Measurements from ENCODE around the gene PTPN14. TPM values are rescaled to one million over a fixed set of nuclear protein-coding genes. Genes with fewer than 3 reads are reported as not detected.

The PTPN14 gene
- polyA plus RNA-seq, 1 donor from 2014 or later, result 0.07 TPM

GRCh38 chr1:214441119-214441518 lies 110.3 kb downstream of the PTPN14 start:
- Histone ChIP-seq H3K9me3 (ENCODE audit: low read length) (no peaks in the 10 kb centered on the region), H3K4me2 (ENCODE audit: low read length) (no peak overlapping the region), H3K4me3 (ENCODE audit: low read length) (no peak overlapping the region), H3K27ac (ENCODE audit: low read length) (no peak overlapping the region), H3K79me2 (replicated peaks; ENCODE audit: insufficient read depth, low read length) (no peaks in the 10 kb centered on the region), H4K20me1 (ENCODE audit: insufficient read depth) (no peaks in the 10 kb centered on the region), H3K27me3 (ENCODE audit: insufficient read depth, low read depth, low read length) (no peaks in the 10 kb centered on the region), H3K36me3 (ENCODE audit: insufficient read depth, low read length) (no peaks in the 10 kb centered on the region), H3K9me2 (ENCODE audit: insufficient read depth, low read length) (no peaks in the 10 kb centered on the region), H3K9ac (ENCODE audit: low read length) (no peak overlapping the region), H2AFZ (ENCODE audit: low read depth, low read length) (no peak overlapping the region), H3F3A (ENCODE audit: insufficient read depth, low read length, poor library complexity, severe bottlenecking) (no peaks in the 10 kb centered on the region)
- no peak for TF ChIP-seq CTCF (IDR thresholded peaks at IDR 0.05; ENCODE audit: poor library complexity, severe bottlenecking)
- TF ChIP-seq TAF1 (IDR thresholded peaks at IDR 0.05; ENCODE audit: low read depth), result no peak
- no peak for TF ChIP-seq REST (IDR thresholded peaks at IDR 0.05; ENCODE audit: borderline replicate concordance)
- no peak for TF ChIP-seq RAD21 (conservative IDR thresholded peaks at IDR 0.05)
- no peak for TF ChIP-seq EP300 (conservative IDR thresholded peaks at IDR 0.05; ENCODE audit: poor library complexity, severe bottlenecking)
- no peak for TF ChIP-seq EZH2 (IDR thresholded peaks at IDR 0.05; ENCODE audit: borderline replicate concordance, insufficient read depth, low read length, poor library complexity, severe bottlenecking)
- no peak for TF ChIP-seq POLR2AphosphoS5 (IDR thresholded peaks at IDR 0.05)
- no peak for TF ChIP-seq SMC3 (conservative IDR thresholded peaks at IDR 0.05; ENCODE audit: poor library complexity)
- no peak for TF ChIP-seq MXI1 (conservative IDR thresholded peaks at IDR 0.05; ENCODE audit: poor library complexity, severe bottlenecking)

GRCh38 chr1:214440219-214440965 lies 111.0 kb downstream of the PTPN14 start:
- H3K79me2 ChIP-seq (replicated peaks; ENCODE audit: insufficient read depth, low read length), result no peaks in the 10 kb centered on the region
- no peaks in the 10 kb centered on the region for H3F3A ChIP-seq (ENCODE audit: insufficient read depth, low read length, poor library complexity, severe bottlenecking)
- no peak overlapping the region for H3K27ac ChIP-seq (ENCODE audit: low read length)
- TF ChIP-seq REST (IDR thresholded peaks at IDR 0.05; ENCODE audit: borderline replicate concordance), result no peak
- no peak for TF ChIP-seq SMC3 (conservative IDR thresholded peaks at IDR 0.05; ENCODE audit: poor library complexity)
- TF ChIP-seq RAD21 (conservative IDR thresholded peaks at IDR 0.05), result no peak
- no peaks in the 10 kb centered on the region for H3K36me3 ChIP-seq (ENCODE audit: insufficient read depth, low read length)
- H3K9me2 ChIP-seq (ENCODE audit: insufficient read depth, low read length), result no peaks in the 10 kb centered on the region
- no peak overlapping the region for H3K4me2 ChIP-seq (ENCODE audit: low read length)
- H2AFZ ChIP-seq (ENCODE audit: low read depth, low read length), result no peak overlapping the region
- H3K27me3 ChIP-seq (ENCODE audit: insufficient read depth, low read depth, low read length), result no peaks in the 10 kb centered on the region
- H3K4me3 ChIP-seq (ENCODE audit: low read length), result no peak overlapping the region
- H4K20me1 ChIP-seq (ENCODE audit: insufficient read depth), result no peaks in the 10 kb centered on the region
- H3K9ac ChIP-seq (ENCODE audit: low read length), result no peak overlapping the region
- H3K9me3 ChIP-seq (ENCODE audit: low read length), result no peaks in the 10 kb centered on the region

Data from neural cell (in vitro differentiated cells).